Loucy (cell line): ENCODE measurements around the gene NACAD.

Experiments
- H2AFZ ChIP-seq: fragments of 200-600 bp; sonication (generic); 2 replicates; pipeline ENCODE4 v1.6.0; 2016; ENCODE audit warnings: antibody characterized with exemption, mild to moderate bottlenecking, low read length, moderate library complexity
- H3F3A ChIP-seq: fragments of 200-600 bp; 2 replicates; pipeline ENCODE4 v1.6.0; 2016; ENCODE audit warnings: antibody characterized with exemption, low read depth, mild to moderate bottlenecking
- H3K27me3 ChIP-seq: fragments of 200-600 bp; sonication (generic); 2 replicates; pipeline ENCODE4 v1.6.1; 2014; ENCODE audit warnings: low read length, mild to moderate bottlenecking; ENCODE audit not compliant: insufficient read depth, poor library complexity, severe bottlenecking
- H3K36me3 ChIP-seq: fragments of 200-600 bp; sonication (generic); 2 replicates; pipeline ENCODE4 v1.6.1; 2016; ENCODE audit warnings: low read length; ENCODE audit not compliant: insufficient read depth
- H3K4me1 ChIP-seq: fragments of 200-600 bp; sonication (generic); 2 replicates; pipeline ENCODE4 v1.5.1; 2014; ENCODE audit warnings: low read length, mild to moderate bottlenecking; ENCODE audit not compliant: insufficient read depth, poor library complexity, severe bottlenecking
- H3K4me2 ChIP-seq: fragments of 200-600 bp; sonication (generic); 2 replicates; pipeline ENCODE4 v1.6.0; 2014; ENCODE audit warnings: antibody characterized with exemption, low read length, low read depth, mild to moderate bottlenecking; ENCODE audit not compliant: poor library complexity, severe bottlenecking
- H3K4me3 ChIP-seq: fragments of 200-600 bp; sonication (generic); 2 replicates; pipeline ENCODE4 v1.5.1; 2014; ENCODE audit warnings: low read length, mild to moderate bottlenecking, mixed read lengths; ENCODE audit not compliant: poor library complexity, severe bottlenecking
- H3K79me2 ChIP-seq: fragments of 200-600 bp; sonication (generic); 2 replicates; pipeline ENCODE4 v1.6.1; 2014; ENCODE audit warnings: low read length; ENCODE audit not compliant: insufficient read depth
- H3K9ac ChIP-seq: fragments of 200-600 bp; sonication (generic); 2 replicates; pipeline ENCODE4 v1.6.0; 2014; ENCODE audit warnings: mild to moderate bottlenecking, low read depth, low read length, moderate library complexity; ENCODE audit not compliant: poor library complexity, severe bottlenecking
- H3K9me2 ChIP-seq: fragments of 200-600 bp; sonication (generic); replicated peaks from 2 replicates; pipeline ENCODE4 v1.6.1; 2016; ENCODE audit warnings: low read depth, low read length, mixed read lengths
- H3K9me3 ChIP-seq: fragments of 200-600 bp; sonication (generic); 2 replicates; pipeline ENCODE4 v1.6.1; 2014; ENCODE audit warnings: mild to moderate bottlenecking, antibody characterized with exemption, low read length, low read depth; ENCODE audit not compliant: insufficient read depth
- H4K20me1 ChIP-seq: fragments of 200-600 bp; sonication (generic); 2 replicates; pipeline ENCODE4 v1.6.0; 2014; ENCODE audit warnings: antibody characterized with exemption, low read length, mild to moderate bottlenecking; ENCODE audit not compliant: insufficient read depth, poor library complexity, severe bottlenecking
- CTCF ChIP-seq: fragments of 200-600 bp; sonication (generic); conservative IDR thresholded peaks from 2 replicates; pipeline ENCODE4 v1.5.1; 2014; ENCODE audit warnings: mild to moderate bottlenecking, antibody characterized with exemption, low read length
- EZH2phosphoT487 ChIP-seq: fragments of 200-600 bp; IDR thresholded peaks from 2 replicates; pipeline ENCODE4 v1.6.1; 2018; ENCODE audit warnings: antibody characterized with exemption, mild to moderate bottlenecking, moderate library complexity, borderline replicate concordance

Gene NACAD

GRCh38 chr7:45088821-45089340, at the start of gene NACAD:
NACAD (minus strand) TSS chr7:45088969; CDS start chr7:45088894, 75 bp downstream.
- Histone ChIP-seq H3K4me3 (no peak within 1 kb of the TSS), H3K36me3 (no peaks in the 10 kb centered on the region), H3K79me2 (no peaks in the 10 kb centered on the region), H2AFZ (no peak within 1 kb of the TSS), H3K4me2 (no peak within 1 kb of the TSS), H4K20me1 (no peaks in the 10 kb centered on the region), H3K27me3 (no peaks in the 10 kb centered on the region), H3K4me1 (no peaks in the 10 kb centered on the region), H3F3A (no peaks in the 10 kb centered on the region), H3K9me2 (no peaks in the 10 kb centered on the region), H3K9me3 (no peaks in the 10 kb centered on the region), H3K9ac (no peak within 1 kb of the TSS)
- TF ChIP-seq CTCF, result no peak
- no peak for TF ChIP-seq EZH2phosphoT487

- H3K79me2 ChIP-seq, result no peaks in the 10 kb centered on the region
- H3K27me3 ChIP-seq, result no peaks in the 10 kb centered on the region
- no peak overlapping the region for H3K9ac ChIP-seq
- H3K4me3 ChIP-seq, result no peak overlapping the region
- no peaks in the 10 kb centered on the region for H4K20me1 ChIP-seq
- H2AFZ ChIP-seq, result peak overlapping the region; percentile 26; the same call in 1 of the 2 replicates
- TF ChIP-seq EZH2phosphoT487 (no peak), CTCF (peak; percentile 92)
- no peaks in the 10 kb centered on the region for H3K9me2 ChIP-seq
- no peaks in the 10 kb centered on the region for H3K36me3 ChIP-seq
- H3K4me2 ChIP-seq, result no peak overlapping the region
- H3K9me3 ChIP-seq, result no peaks in the 10 kb centered on the region
- no peaks in the 10 kb centered on the region for H3F3A ChIP-seq
- peaks cover 4% of the 10 kb centered on the region for H3K4me1 ChIP-seq
Measured at GRCh38 chr7:45136106-45137060, 47.6 kb upstream of the NACAD start.

- H3K4me2 ChIP-seq, result no peak overlapping the region
- no peaks in the 10 kb centered on the region for H3K79me2 ChIP-seq
- no peaks in the 10 kb centered on the region for H3F3A ChIP-seq
- H2AFZ ChIP-seq, result no peak overlapping the region
- no peak overlapping the region for H3K4me3 ChIP-seq
- peaks cover 4% of the 10 kb centered on the region for H3K4me1 ChIP-seq
- no peak overlapping the region for H3K9ac ChIP-seq
- no peaks in the 10 kb centered on the region for H3K36me3 ChIP-seq
- no peaks in the 10 kb centered on the region for H3K9me2 ChIP-seq
- H4K20me1 ChIP-seq, result no peaks in the 10 kb centered on the region
- H3K9me3 ChIP-seq, result no peaks in the 10 kb centered on the region
- no peaks in the 10 kb centered on the region for H3K27me3 ChIP-seq
- TF ChIP-seq CTCF (no peak), EZH2phosphoT487 (no peak)
Measured at GRCh38 chr7:45133877-45134276, 45.1 kb upstream of the NACAD start.
